ENCODE measurements around the gene CCDC106.

DNA sequence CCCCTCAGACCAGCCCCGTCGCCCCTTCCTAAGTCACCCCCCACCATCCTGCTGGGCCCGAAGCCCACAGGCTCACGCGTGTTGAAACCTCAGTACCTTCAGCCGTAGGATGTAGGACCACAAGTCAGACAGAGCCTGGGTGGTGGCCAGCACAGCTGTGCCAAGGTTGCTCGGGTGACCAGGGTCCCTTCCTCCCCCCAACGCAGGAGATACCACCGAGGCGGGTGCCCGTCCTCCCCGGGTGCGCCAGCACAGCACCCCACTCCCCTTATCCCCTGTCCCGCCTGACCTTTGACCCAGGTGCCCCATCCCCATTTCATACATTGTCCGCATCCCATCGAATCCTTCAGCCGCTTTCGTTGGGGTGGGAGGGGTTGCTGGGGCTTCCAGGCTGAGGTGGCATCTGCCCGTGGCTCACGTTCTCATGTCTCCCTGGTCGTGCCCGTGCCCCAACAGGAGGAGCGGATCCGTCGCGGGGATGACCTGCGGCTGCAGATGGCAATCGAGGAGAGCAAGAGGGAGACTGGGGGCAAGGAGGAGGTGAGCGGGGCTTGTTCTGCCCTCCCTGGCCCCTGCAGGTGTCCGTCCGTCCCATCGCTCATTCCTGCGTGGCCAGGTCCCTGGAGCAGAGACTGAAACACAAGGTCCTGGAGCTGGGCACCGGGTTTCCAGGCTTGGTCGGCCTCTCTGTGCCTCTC is 41.5 kb downstream of the CCDC106 start:
- TF ChIP-seq, protein P1, sequence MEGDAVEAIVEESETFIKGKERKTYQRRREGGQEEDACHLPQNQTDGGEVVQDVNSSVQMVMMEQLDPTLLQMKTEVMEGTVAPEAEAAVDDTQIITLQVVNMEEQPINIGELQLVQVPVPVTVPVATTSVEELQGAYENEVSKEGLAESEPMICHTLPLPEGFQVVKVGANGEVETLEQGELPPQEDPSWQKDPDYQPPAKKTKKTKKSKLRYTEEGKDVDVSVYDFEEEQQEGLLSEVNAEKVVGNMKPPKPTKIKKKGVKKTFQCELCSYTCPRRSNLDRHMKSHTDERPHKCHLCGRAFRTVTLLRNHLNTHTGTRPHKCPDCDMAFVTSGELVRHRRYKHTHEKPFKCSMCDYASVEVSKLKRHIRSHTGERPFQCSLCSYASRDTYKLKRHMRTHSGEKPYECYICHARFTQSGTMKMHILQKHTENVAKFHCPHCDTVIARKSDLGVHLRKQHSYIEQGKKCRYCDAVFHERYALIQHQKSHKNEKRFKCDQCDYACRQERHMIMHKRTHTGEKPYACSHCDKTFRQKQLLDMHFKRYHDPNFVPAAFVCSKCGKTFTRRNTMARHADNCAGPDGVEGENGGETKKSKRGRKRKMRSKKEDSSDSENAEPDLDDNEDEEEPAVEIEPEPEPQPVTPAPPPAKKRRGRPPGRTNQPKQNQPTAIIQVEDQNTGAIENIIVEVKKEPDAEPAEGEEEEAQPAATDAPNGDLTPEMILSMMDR (conservative IDR thresholded peaks at IDR 0.05; ENCODE audit: low read length), result no peak
- no peak for TF ChIP-seq EZH2phosphoT487 (IDR thresholded peaks at IDR 0.05; ENCODE audit: borderline replicate concordance)

All from Loucy (cell line).